HepG2 (cell line): Measurements from ENCODE around the gene LRRIQ4. TPM values are rescaled to one million over a fixed set of nuclear protein-coding genes. Genes with fewer than 3 reads are reported as not detected.

Experiments
- AGO2 ChIP-seq: fragments of 200-400 bp; formaldehyde crosslinking; optimal IDR thresholded peaks from 2 replicates; pipeline ENCODE3; 2017; ENCODE audit warnings: mild to moderate bottlenecking, low read depth, low read length, moderate library complexity
- ARID4A ChIP-seq: sonication (generic); formaldehyde crosslinking; IDR thresholded peaks from 2 replicates; pipeline ENCODE4 v1.5.0; 2020; ENCODE audit warnings: mild to moderate bottlenecking, missing genetic modification reagents, borderline replicate concordance
- SALL1 ChIP-seq: sonication (generic); formaldehyde crosslinking; IDR thresholded peaks from 2 replicates; pipeline ENCODE4 v1.8.0; 2022; ENCODE audit warnings: mild to moderate bottlenecking, missing genetic modification reagents
- U2AF1 ChIP-seq: fragments of 200-400 bp; formaldehyde crosslinking; optimal IDR thresholded peaks from 2 replicates; pipeline ENCODE3; 2017; ENCODE audit warnings: mild to moderate bottlenecking, low read depth, low read length
- ZBTB40 ChIP-seq, 2 experiments: fragments of 450-650 bp in 1 of 2; sonication (generic) in 1 of 2; formaldehyde crosslinking in 1 of 2; IDR thresholded peaks; 2 replicates each; pipeline versions ENCODE4 v1.6.1 to v1.8.0; 2016 to 2022; ENCODE audit warnings: antibody characterized with exemption in 1 of 2, mild to moderate bottlenecking in 1 of 2, missing genetic modification reagents in 1 of 2
- ZFP37 ChIP-seq: sonication (generic); formaldehyde crosslinking; IDR thresholded peaks from 2 replicates; pipeline ENCODE4 v1.4.0; 2020; ENCODE audit warnings: missing genetic modification reagents, borderline replicate concordance
- ZNF235 ChIP-seq: sonication (generic); formaldehyde crosslinking; IDR thresholded peaks from 2 replicates; pipeline ENCODE4 v1.8.1; 2023; ENCODE audit warnings: mild to moderate bottlenecking, missing genetic modification reagents, borderline replicate concordance
- ZNF615 ChIP-seq: sonication (generic); formaldehyde crosslinking; IDR thresholded peaks from 2 replicates; pipeline ENCODE4 v1.5.0; 2020; ENCODE audit warnings: mild to moderate bottlenecking, missing genetic modification reagents, borderline replicate concordance
- polyA plus RNA-seq, 8 experiments: library from polyadenylated mRNA; depleted of rRNA in 3 of 8; stranded (reverse) in 7 of 8; unstranded in 1 of 8; fragments of >200 nt; fragmentation: Illumina TruSeq in 4 of 8; extraction: Trizol in 4 of 8; gene quantifications; 2 replicates each; pipeline versions ENCODE4 v1.2.1 to v1.2.3, GENCODE V29; 2011 to 2016; ENCODE audit warnings: low read depth in 4 of 8, missing spikeins in 1 of 8, mixed read lengths in 1 of 8; ENCODE audit not compliant: insufficient read depth in 1 of 8
- total RNA-seq, 5 experiments: library from RNA; depleted of rRNA; stranded (reverse); fragments of >200 nt; fragmentation: Illumina TruSeq; extraction: Trizol; gene quantifications; 2 replicates each; pipeline ENCODE4 v1.2.3, GENCODE V29; 2016; ENCODE audit warnings: low read depth in 1 of 5
- TF ChIP-seq, protein P1 (sequence below): sonication (generic); formaldehyde crosslinking; IDR thresholded peaks from 2 replicates; pipeline ENCODE4 v1.4.0; 2020; ENCODE audit warnings: mild to moderate bottlenecking, missing genetic modification reagents

The LRRIQ4 gene
- total and polyA plus RNA-seq, 2 of the 13 experiments (the other 11 are each of a cell fraction or from before 2014, with no cell fraction given) = not detected

- TF ChIP-seq, protein P1, sequence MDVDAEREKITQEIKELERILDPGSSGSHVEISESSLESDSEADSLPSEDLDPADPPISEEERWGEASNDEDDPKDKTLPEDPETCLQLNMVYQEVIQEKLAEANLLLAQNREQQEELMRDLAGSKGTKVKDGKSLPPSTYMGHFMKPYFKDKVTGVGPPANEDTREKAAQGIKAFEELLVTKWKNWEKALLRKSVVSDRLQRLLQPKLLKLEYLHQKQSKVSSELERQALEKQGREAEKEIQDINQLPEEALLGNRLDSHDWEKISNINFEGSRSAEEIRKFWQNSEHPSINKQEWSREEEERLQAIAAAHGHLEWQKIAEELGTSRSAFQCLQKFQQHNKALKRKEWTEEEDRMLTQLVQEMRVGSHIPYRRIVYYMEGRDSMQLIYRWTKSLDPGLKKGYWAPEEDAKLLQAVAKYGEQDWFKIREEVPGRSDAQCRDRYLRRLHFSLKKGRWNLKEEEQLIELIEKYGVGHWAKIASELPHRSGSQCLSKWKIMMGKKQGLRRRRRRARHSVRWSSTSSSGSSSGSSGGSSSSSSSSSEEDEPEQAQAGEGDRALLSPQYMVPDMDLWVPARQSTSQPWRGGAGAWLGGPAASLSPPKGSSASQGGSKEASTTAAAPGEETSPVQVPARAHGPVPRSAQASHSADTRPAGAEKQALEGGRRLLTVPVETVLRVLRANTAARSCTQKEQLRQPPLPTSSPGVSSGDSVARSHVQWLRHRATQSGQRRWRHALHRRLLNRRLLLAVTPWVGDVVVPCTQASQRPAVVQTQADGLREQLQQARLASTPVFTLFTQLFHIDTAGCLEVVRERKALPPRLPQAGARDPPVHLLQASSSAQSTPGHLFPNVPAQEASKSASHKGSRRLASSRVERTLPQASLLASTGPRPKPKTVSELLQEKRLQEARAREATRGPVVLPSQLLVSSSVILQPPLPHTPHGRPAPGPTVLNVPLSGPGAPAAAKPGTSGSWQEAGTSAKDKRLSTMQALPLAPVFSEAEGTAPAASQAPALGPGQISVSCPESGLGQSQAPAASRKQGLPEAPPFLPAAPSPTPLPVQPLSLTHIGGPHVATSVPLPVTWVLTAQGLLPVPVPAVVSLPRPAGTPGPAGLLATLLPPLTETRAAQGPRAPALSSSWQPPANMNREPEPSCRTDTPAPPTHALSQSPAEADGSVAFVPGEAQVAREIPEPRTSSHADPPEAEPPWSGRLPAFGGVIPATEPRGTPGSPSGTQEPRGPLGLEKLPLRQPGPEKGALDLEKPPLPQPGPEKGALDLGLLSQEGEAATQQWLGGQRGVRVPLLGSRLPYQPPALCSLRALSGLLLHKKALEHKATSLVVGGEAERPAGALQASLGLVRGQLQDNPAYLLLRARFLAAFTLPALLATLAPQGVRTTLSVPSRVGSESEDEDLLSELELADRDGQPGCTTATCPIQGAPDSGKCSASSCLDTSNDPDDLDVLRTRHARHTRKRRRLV (CRISPR knock-in tag) = no peak
- TF ChIP-seq ZNF615 (CRISPR knock-in tag) (0 out of 2 replicates have a peak, but pooled peaks have one; percentile 46), ZFP37 (no peak), AGO2 (peak; percentile 98), ZBTB40 (IDR thresholded peaks at IDR 0.05) (no peak), ZBTB40 (CRISPR knock-in tag; IDR thresholded peaks at IDR 0.05) (peak; percentile 70), SALL1 (CRISPR knock-in tag) (peak; percentile 44; the same call in 1 of the 2 replicates), U2AF1 (peak; percentile 84), ARID4A (CRISPR knock-in tag) (0 out of 2 replicates have a peak, but pooled peaks have one; percentile 63), ZNF235 (peak; percentile 50; the same call in 1 of the 2 replicates)
Measured at GRCh38 chr3:169764312-169764881, 48.3 kb upstream of the LRRIQ4 start (continued).
